Kidney epithelial cell (primary cell): Measurements from ENCODE around the gene SULT1A3. TPM values are rescaled to one million over a fixed set of nuclear protein-coding genes. Genes with fewer than 3 reads are reported as not detected.
"Not testable (repeated sequence)": the region's sequence is repeated elsewhere in the genome, so short reads cannot be mapped to it uniquely, and the experiment has no call there.

Experiments used
- DNase-seq: peaks from one replicate; pipeline ENCODE4 v3.0.0-alpha.2; 2010; ENCODE audit warnings: low read depth
- H3K27me3 ChIP-seq: 2 replicates; pipeline ENCODE4 v1.6.0; 2011; ENCODE audit warnings: low read length; ENCODE audit not compliant: control insufficient read depth, insufficient read depth
- H3K36me3 ChIP-seq: 2 replicates; pipeline ENCODE4 v1.5.1; 2011; ENCODE audit warnings: low read length; ENCODE audit not compliant: control insufficient read depth, insufficient read depth
- H3K4me3 ChIP-seq: 2 replicates; pipeline ENCODE4 v1.5.1; 2011; ENCODE audit warnings: low read depth, mild to moderate bottlenecking, control low read depth, low read length
- total RNA-seq: library from RNA; depleted of rRNA; stranded (reverse); fragments of >200 nt; gene quantifications from 2 replicates; pipeline ENCODE4 v1.2.3, GENCODE V29; 2015
- TF ChIP-seq, protein P1 (sequence below): IDR thresholded peaks from 2 replicates; pipeline ENCODE4 v1.5.1; 2011; ENCODE audit warnings: mild to moderate bottlenecking, moderate library complexity, low read length, control low read depth, inconsistent platforms; ENCODE audit not compliant: insufficient read depth, poor library complexity, severe bottlenecking

The SULT1A3 gene
- total RNA-seq, 1 donor from 2014 or later = 2.2 TPM

DNA sequence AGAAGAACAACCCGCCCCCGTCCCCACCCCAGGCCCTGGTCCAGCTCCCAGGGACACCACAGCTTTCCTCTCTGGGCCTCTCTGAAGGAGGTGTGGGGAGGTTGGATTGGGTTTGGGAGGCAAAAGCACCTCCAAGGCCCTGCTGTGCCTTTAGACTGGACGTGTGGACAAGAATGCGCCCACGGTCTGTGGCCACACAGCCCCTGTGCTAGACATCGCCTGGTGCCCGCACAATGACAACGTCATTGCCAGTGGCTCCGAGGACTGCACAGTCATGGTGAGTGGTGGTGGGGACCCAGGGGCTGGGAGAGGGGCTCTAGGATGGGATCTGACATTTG, 12.6 kb upstream of the SULT1A3 start:
- DNase-seq = no peak
- no peak overlapping the region for H3K4me3 ChIP-seq

DNA sequence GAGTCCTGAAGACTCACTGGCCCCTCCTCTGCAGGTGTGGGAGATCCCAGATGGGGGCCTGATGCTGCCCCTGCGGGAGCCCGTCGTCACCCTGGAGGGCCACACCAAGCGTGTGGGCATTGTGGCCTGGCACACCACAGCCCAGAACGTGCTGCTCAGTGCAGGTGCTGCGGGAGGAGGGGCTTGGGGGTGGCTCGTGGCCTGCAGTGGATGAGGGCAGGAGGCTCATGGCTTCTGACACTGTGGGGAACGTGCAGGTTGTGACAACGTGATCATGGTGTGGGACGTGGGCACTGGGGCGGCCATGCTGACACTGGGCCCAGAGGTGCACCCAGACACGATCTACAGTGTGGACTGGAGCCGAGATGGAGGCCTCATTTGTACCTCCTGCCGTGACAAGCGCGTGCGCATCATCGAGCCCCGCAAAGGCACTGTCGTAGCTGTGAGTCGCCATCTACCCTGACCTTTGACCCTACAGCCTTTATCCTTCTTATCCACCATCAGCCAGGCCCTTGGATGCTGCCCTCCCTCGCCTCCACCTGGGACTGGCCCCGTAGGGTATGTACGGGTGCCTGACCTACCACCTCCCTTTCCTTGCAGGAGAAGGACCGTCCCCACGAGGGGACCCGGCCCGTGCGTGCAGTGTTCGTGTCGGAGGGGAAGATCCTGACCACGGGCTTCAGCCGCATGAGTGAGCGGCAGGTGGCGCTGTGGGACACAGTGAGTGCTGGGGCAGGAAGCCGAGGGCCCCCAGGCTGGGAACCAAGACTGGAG, 12.1 kb upstream of the SULT1A3 start:
- DNase-seq = no peak
- Histone ChIP-seq H3K36me3 (no peaks in the 10 kb centered on the region), H3K27me3 (no peaks in the 10 kb centered on the region), H3K4me3 (no peak overlapping the region)
- TF ChIP-seq, protein P1, sequence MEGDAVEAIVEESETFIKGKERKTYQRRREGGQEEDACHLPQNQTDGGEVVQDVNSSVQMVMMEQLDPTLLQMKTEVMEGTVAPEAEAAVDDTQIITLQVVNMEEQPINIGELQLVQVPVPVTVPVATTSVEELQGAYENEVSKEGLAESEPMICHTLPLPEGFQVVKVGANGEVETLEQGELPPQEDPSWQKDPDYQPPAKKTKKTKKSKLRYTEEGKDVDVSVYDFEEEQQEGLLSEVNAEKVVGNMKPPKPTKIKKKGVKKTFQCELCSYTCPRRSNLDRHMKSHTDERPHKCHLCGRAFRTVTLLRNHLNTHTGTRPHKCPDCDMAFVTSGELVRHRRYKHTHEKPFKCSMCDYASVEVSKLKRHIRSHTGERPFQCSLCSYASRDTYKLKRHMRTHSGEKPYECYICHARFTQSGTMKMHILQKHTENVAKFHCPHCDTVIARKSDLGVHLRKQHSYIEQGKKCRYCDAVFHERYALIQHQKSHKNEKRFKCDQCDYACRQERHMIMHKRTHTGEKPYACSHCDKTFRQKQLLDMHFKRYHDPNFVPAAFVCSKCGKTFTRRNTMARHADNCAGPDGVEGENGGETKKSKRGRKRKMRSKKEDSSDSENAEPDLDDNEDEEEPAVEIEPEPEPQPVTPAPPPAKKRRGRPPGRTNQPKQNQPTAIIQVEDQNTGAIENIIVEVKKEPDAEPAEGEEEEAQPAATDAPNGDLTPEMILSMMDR = peak; percentile 65

More for the DNA sequence above, 12.6 kb upstream of the SULT1A3 start:
- Histone ChIP-seq H3K27me3 (no peaks in the 10 kb centered on the region), H3K36me3 (no peaks in the 10 kb centered on the region)
- TF ChIP-seq, protein P1 = no peak

DNA sequence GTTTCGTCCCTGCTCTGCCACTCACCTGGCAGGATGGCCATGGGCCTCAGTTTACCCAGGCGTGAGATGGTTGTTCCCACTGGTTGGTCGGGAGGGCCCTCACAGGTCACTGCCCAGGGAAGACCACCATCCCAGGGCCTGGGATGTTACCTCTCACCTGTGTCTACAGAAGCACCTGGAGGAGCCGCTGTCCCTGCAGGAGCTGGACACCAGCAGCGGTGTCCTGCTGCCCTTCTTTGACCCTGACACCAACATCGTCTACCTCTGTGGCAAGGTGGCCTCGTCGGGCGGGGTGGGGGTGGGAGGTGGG, 11.5 kb upstream of the SULT1A3 start:
- no peaks in the 10 kb centered on the region for H3K36me3 ChIP-seq

DNA sequence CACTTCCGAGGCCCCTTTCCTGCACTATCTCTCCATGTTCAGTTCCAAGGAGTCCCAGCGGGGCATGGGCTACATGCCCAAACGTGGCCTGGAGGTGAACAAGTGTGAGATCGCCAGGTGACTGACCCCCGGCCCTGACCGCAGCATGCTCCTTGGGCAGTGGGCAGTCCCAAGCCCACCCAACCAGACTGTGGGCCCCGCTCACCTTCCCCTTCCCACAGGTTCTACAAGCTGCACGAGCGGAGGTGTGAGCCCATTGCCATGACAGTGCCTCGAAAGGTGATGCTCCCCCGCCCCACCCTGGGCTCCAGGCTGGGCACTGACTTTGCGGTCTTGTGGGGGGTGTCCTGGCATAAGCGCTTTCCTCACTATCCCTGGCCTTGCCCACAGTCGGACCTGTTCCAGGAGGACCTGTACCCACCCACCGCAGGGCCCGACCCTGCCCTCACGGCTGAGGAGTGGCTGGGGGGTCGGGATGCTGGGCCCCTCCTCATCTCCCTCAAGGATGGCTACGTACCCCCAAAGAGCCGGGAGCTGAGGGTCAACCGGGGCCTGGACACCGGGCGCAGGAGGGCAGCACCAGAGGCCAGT, 11.0 kb upstream of the SULT1A3 start:
- H3K4me3 ChIP-seq = no peak overlapping the region
- H3K36me3 ChIP-seq = no peaks in the 10 kb centered on the region
- TF ChIP-seq, protein P1 = no peak
- no peaks in the 10 kb centered on the region for H3K27me3 ChIP-seq
- DNase-seq = no peak

More for the DNA sequence above, 11.5 kb upstream of the SULT1A3 start:
- no peak for DNase-seq
- no peak overlapping the region for H3K4me3 ChIP-seq
- TF ChIP-seq, protein P1 = no peak
- no peaks in the 10 kb centered on the region for H3K27me3 ChIP-seq

DNA sequence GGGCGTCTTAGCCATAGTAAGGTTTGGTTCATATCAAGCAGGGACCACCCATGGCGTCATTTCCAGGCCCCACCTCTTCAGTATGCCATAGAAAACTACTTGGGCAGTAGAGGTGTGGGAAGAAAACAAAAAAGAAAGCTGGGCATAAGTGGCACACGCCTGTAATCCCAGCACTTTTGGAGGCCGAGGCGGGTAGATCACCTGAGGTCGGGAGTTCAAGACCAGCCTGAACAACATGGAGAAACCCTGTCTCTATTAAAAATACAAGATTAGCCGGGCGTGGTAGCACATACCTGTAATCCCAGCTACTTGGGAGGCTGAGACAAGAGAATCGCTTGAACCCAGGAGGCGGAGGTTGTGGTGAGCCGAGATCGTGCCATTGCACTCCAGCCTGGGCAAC, 7.9 kb upstream of the SULT1A3 start:
- not testable (repeated sequence) for DNase-seq, H3K36me3 ChIP-seq, H3K4me3 ChIP-seq

DNA sequence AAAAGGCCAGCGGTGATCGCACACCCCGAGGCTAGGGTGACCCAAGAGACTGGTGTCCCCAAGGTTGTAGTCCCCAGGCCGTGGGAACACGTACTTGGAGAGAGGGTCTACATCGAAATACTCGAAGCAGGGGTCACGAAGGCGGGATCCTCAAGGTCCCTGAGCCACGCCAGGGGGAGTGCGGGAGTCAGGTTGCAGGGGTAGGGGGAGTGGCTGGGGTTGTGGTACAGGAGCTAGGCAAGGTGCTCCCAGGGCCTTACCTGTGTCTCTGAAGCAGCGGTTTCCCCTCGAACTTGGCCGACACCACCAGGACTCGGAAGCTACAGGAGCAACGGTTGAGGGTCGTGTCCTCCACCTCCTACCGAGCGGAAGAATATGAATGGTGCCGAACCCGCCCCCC, 6.0 kb upstream of the SULT1A3 start:
- DNase-seq, H3K36me3 ChIP-seq, H3K4me3 ChIP-seq, H3K27me3 ChIP-seq: not testable (repeated sequence)

More for the DNA sequence above, 7.9 kb upstream of the SULT1A3 start:
- not testable (repeated sequence) for H3K27me3 ChIP-seq

DNA sequence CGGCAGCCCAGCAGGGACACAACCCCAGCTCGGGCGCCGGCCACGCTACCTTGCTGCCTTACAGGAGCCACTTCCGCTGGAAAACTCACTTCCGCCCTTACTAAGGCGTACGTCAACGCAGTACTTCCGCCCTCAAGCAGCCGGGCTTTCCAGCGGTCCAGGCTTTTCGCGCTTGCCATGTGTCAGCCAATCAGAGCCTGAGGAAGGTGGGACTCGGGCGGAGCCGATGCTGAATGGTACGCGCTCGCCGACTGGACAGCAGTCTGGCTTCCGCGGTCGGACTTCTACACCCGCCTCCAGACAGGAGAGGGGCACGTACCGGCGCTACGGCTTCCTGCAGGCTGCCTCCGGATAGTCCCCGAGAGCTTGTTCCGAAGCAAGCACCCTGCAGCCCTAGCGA, 5.4 kb upstream of the SULT1A3 start, which contains the start of the genes BOLA2B and SLX1A:
BOLA2B (minus strand) TSS at position 52 of the 400 bp plus-strand sequence. CDS start 71 bp downstream, outside the sequence.
SLX1A (plus strand) TSS at position 261 of the 400 bp plus-strand sequence. CDS start 210 bp downstream, outside the sequence.
- not testable (repeated sequence) for DNase-seq, H3K36me3 ChIP-seq, H3K27me3 ChIP-seq

DNA sequence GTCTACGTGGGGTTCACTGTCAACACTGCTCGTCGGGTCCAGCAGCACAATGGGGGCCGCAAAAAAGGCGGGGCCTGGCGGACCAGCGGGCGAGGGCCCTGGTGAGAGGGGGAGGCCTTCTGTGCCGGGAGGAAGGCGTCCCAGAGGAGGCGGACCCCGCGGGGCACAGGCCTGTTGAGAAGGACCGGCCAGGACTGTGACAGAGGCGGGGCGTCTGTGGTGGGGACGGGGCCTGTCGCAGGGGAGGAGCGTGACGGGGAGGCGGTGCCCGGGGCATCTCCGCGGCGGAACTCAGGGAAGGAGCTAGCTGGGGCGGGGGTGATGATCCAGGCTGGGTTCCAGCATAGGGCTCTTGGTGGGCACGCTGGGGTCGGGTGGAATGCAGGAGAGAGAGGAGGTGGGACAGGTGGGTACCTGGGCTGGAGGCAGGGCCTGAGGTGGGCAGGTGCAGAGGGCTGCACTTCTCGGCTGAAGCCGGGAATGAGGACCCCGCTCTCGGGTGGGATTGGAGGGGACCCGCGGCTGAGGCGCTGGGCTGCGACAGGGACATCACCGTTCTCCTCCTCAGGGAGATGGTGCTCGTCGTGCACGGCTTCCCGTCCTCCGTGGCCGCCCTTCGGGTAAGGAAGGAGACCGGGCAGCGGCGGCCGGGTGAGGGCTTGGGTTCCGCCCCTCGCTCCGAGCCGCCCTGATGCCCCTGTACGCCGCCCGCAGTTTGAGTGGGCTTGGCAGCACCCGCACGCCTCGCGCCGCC, 4.7 kb upstream of the SULT1A3 start:
- not testable (repeated sequence) for H3K27me3 ChIP-seq, DNase-seq, H3K36me3 ChIP-seq
- peak overlapping the region; percentile 47 for H3K4me3 ChIP-seq

More for the DNA sequence above, 5.4 kb upstream of the SULT1A3 start, which contains the start of the genes BOLA2B and SLX1A:
- peak within 1 kb of the TSS; percentile 47 for H3K4me3 ChIP-seq

DNA sequence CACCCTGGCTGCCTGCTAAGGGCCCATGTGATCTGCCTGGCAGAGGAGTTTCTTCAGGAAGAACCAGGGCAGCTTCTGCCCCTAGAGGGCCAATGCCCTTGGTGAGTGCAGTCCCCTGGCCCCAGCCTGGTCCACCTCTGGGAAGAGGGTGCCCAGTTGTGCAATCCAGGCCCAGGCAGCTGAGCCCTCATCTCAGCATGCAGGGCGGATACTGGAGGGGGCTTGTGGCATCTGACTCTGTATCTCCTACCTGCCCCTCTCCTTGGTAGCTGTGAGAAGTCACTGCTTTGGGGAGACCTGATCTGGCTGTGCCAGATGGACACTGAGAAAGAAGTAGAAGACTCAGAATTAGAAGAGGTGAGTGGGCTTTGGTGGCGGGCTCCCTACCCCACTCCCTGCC, 2.1 kb upstream of the SULT1A3 start:
- not testable (repeated sequence) for DNase-seq, H3K27me3 ChIP-seq, H3K36me3 ChIP-seq, H3K4me3 ChIP-seq
